Thyroid gland (tissue), 4 donors: ENCODE measurements around the gene ZNF407. TPM values are rescaled to one million over a fixed set of nuclear protein-coding genes. Genes with fewer than 3 reads are reported as not detected.

Experiments used
- DNase-seq, 2 donors: peaks; one replicate each; pipeline ENCODE4 v3.0.0-alpha.2; 2019
- H3K27ac ChIP-seq, 3 donors: fragments of 200-600 bp; sonication (generic); 1 replicate in 2 of 3; 2 replicates in 1 of 3; pipeline ENCODE4 v1.5.1; 2016 to 2019; ENCODE audit warnings: mild to moderate bottlenecking in 1 of 3, moderate library complexity in 1 of 3
- H3K27me3 ChIP-seq: fragments of 200-600 bp; sonication (generic); one replicate; pipeline ENCODE4 v1.5.1; 2019
- H3K36me3 ChIP-seq, 2 donors: fragments of 200-600 bp; sonication (generic); one replicate each; pipeline ENCODE4 v1.5.1; 2016 to 2019
- H3K4me1 ChIP-seq, 2 donors: fragments of 200-600 bp; sonication (generic); one replicate each; pipeline ENCODE4 v1.5.1; 2017 to 2019
- H3K4me3 ChIP-seq, 3 donors: fragments of 200-600 bp; sonication (generic); replicated peaks in 1 of 3; 1 replicate in 2 of 3; 2 replicates in 1 of 3; pipeline ENCODE4 v1.5.1; 2016; ENCODE audit warnings: mild to moderate bottlenecking in 1 of 3
- H3K9me3 ChIP-seq: fragments of 200-600 bp; sonication (generic); one replicate; pipeline ENCODE4 v1.5.1; 2017
- POLR2A ChIP-seq, 2 donors: fragments of 450-650 bp; IDR thresholded peaks; one replicate each; pipeline ENCODE4 v1.6.1; 2017; ENCODE audit warnings: antibody characterized with exemption in 2 of 2, mild to moderate bottlenecking in 2 of 2, moderate library complexity in 1 of 2
- WGBS, 2 donors: methylation state at CpG; one replicate each; pipeline ENCODE4 v1.1.5; 2017; 5-methylcytosine and 5-hydroxymethylcytosine counted together
- intact Hi-C: fragments of 100-400 bp; cut with DNase I; formaldehyde crosslinking; loops from one replicate; pipeline ENCODE4 v1.15.1; 2023
- total RNA-seq, 4 donors: library from RNA; depleted of rRNA; stranded (reverse); fragments of >200 nt; gene quantifications; one replicate each; pipeline ENCODE4 v1.2.3, GENCODE V29; 2016
- TF ChIP-seq, protein P1 (sequence below), 6 experiments: fragments of 200-600 bp in 3 of 6; fragments of 450-650 bp in 3 of 6; sonication (generic) in 3 of 6; IDR thresholded peaks; one replicate each; pipeline ENCODE4 v1.5.1; 2016 to 2019; ENCODE audit warnings: antibody characterized with exemption in 6 of 6, mild to moderate bottlenecking in 2 of 6, inconsistent platforms in 1 of 6, moderate library complexity in 1 of 6

Gene ZNF407
- total RNA-seq, 4 donors from 2014 or later: 20.2 to 40.0 (median 26.4) TPM

DNA sequence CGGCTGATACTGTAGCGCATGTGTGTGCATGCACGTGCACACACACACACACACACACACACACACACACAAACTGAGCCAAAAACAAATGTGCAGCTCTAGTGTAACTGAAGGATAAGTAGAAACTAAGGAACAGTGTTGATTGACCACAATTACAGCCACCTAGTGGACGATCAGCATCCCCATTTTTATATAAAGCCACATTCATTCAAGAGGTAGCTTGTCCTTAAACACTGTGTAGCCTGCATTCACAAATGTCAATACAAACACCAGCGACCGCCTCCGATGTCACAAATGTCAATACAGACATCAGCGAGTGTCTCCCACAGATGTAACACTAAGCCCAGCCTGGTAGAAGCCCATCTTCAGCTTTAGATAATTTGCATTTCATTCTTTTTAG lies 443.9 kb downstream of the ZNF407 start:
- Histone ChIP-seq H3K27me3 (no peaks in the 10 kb centered on the region), H3K36me3 (no peaks in the 10 kb centered on the region), H3K9me3 (no peaks in the 10 kb centered on the region), H3K4me3 (no peak overlapping the region), H3K27ac (no peak overlapping the region), H3K4me1 (peaks cover 9% of the 10 kb centered on the region in 2 donors)
- TF ChIP-seq, protein P1, sequence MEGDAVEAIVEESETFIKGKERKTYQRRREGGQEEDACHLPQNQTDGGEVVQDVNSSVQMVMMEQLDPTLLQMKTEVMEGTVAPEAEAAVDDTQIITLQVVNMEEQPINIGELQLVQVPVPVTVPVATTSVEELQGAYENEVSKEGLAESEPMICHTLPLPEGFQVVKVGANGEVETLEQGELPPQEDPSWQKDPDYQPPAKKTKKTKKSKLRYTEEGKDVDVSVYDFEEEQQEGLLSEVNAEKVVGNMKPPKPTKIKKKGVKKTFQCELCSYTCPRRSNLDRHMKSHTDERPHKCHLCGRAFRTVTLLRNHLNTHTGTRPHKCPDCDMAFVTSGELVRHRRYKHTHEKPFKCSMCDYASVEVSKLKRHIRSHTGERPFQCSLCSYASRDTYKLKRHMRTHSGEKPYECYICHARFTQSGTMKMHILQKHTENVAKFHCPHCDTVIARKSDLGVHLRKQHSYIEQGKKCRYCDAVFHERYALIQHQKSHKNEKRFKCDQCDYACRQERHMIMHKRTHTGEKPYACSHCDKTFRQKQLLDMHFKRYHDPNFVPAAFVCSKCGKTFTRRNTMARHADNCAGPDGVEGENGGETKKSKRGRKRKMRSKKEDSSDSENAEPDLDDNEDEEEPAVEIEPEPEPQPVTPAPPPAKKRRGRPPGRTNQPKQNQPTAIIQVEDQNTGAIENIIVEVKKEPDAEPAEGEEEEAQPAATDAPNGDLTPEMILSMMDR (IDR thresholded peaks at IDR 0.05): peak in 3 of 6 experiments; percentile 35 to 45 (median 36)
- no peak for TF ChIP-seq POLR2A (IDR thresholded peaks at IDR 0.05)
- DNase-seq: no peak
- 85% methylated on average over 8 of the region's 8 CpGs for WGBS, 2 donors
- intact Hi-C loops: no loop called here

DNA sequence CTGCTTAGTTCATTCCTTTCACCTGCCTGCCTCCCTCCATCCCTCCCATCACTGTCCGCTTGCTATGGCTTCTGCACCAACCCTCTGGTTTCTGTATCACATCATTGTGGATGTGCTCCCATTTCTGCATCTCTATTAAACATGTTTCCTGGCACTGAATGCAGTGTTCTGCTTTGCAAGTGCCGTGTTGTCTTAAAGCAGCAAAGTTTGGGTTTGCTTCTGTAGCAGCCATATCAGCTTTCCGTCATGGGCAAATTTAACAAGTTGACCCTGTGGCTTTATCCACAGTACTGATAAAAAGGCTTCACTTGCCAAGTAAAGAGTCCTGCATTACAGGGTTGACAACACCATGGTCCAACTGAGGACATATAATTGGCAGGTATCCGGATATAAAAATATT lies 445.8 kb downstream of the ZNF407 start:
- intact Hi-C loops: no loop called here
- 92 to 94% methylated on average over 4 of the region's 4 CpGs for whole genome bisulfite sequencing, 2 donors
- H3K9me3 ChIP-seq: no peaks in the 10 kb centered on the region
- H3K36me3 ChIP-seq: no peaks in the 10 kb centered on the region
- no peak overlapping the region for H3K27ac ChIP-seq
- DNase-seq: no peak
- no peak overlapping the region for H3K4me3 ChIP-seq
- no peaks in the 10 kb centered on the region for H3K27me3 ChIP-seq
- peaks cover 9% of the 10 kb centered on the region in 2 donors for H3K4me1 ChIP-seq
- TF ChIP-seq, protein P1 (IDR thresholded peaks at IDR 0.05): no peak
- TF ChIP-seq POLR2A (IDR thresholded peaks at IDR 0.05): no peak

DNA sequence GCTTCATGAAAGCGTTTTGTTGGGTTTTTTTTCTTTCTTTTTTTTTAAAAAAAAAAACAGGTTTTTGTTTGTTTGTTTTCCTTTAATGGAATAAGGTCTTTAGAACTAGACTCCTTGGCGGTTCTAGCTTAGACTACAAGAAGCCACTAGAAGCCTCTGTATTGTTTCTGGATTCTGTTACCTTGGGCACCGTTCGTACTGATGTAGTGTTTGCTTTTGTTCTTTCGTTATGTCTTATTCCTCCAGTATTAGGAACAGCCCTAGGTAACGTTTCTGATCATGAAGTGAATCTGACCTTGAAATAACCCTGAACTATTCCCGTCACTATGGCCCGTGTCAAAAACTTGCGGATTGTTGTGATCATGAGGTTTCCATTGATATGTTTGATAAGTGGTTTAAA lies 446.6 kb downstream of the ZNF407 start:
- no peak for TF ChIP-seq POLR2A (IDR thresholded peaks at IDR 0.05)
- TF ChIP-seq, protein P1 (IDR thresholded peaks at IDR 0.05): no peak
- intact Hi-C loops: no loop called here
- WGBS, 2 donors: 97% methylated on average over 9 of the region's 9 CpGs
- Histone ChIP-seq H3K9me3 (no peaks in the 10 kb centered on the region), H3K36me3 (no peaks in the 10 kb centered on the region), H3K27me3 (no peaks in the 10 kb centered on the region), H3K4me1 (peaks cover 9 to 16% of the 10 kb centered on the region in 2 donors), H3K27ac (no peak overlapping the region), H3K4me3 (no peak overlapping the region)
- no peak for DNase-seq

DNA sequence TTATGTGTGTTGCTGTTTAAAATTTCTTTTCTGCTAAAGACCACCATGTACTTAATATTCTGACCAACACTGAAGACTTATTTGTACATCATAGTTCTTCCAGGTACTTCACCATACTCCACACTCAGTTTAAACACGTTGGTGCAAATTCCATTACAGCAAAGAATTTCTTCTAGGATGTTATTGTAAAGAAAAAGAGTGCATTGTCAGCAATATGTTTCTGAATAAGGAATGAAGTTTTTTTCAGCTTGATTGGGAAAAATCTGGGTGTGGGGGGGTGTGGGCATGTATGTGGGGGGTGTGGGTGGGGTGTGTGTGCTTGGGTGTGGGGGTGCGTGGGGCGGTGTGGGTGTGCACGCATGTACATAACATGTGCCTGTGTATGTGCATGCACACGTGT lies 447.1 kb downstream of the ZNF407 start:
- intact Hi-C loops: no loop called here
- WGBS, 2 donors: 76 to 81% methylated on average over 5 of the region's 5 CpGs
- H3K9me3 ChIP-seq: no peaks in the 10 kb centered on the region
- H3K27ac ChIP-seq: peak overlapping the region in 1 of 3 donors; percentile 25
- no peaks in the 10 kb centered on the region for H3K36me3 ChIP-seq
- no peak for DNase-seq
- TF ChIP-seq, protein P1 (IDR thresholded peaks at IDR 0.05): no peak
- no peak for TF ChIP-seq POLR2A (IDR thresholded peaks at IDR 0.05)
- no peaks in the 10 kb centered on the region for H3K27me3 ChIP-seq
- H3K4me1 ChIP-seq: peaks cover 9 to 20% of the 10 kb centered on the region in 2 donors
- H3K4me3 ChIP-seq: no peak overlapping the region

DNA sequence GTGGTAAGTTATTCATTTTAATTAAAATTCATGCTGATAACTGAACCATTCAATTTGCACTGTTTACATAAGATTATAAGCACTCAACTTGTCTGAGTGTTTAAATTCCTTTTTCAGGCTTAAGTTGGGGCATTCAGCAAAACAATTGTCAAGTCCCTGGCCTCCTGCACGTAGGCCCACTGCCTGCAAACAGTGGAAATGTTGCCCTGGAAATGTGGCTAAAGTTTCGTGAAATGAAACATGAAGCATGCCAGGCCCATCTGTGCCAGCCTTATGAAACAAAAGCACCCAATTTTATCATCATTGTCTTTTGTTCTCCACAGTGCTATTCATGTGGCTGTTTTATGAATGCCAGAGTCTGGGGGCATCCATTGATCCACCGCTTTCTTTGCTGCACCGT lies 447.6 kb downstream of the ZNF407 start:
- 61 to 67% methylated on average over 4 of the region's 4 CpGs for WGBS, 2 donors
- Histone ChIP-seq H3K9me3 (no peaks in the 10 kb centered on the region), H3K36me3 (no peaks in the 10 kb centered on the region), H3K27me3 (no peaks in the 10 kb centered on the region), H3K4me1 (peaks cover 9 to 20% of the 10 kb centered on the region in 2 donors), H3K4me3 (no peak overlapping the region), H3K27ac (peak overlapping the region in 1 of 3 donors; percentile 25)
- peak in 1 of 2 donors; percentile 23 for DNase-seq
- TF ChIP-seq, protein P1 (IDR thresholded peaks at IDR 0.05): no peak
- TF ChIP-seq POLR2A (IDR thresholded peaks at IDR 0.05): no peak
- intact Hi-C loops: no loop called here
